Colonic mucosa (tissue), 4 donors: ENCODE results near the gene CCRL2. TPM values are rescaled to one million over a fixed set of nuclear protein-coding genes. Genes with fewer than 3 reads are reported as not detected.

Experiments
- DNase-seq: peaks from one replicate; pipeline ENCODE4 v3.0.0-alpha.2; 2020
- H3K27ac ChIP-seq: fragments of 200-600 bp; one replicate; pipeline ENCODE4 v1.8.0; 2021
- H3K27me3 ChIP-seq: fragments of 200-600 bp; one replicate; pipeline ENCODE4 v1.8.0; 2021
- H3K36me3 ChIP-seq: fragments of 200-600 bp; one replicate; pipeline ENCODE4 v1.8.0; 2021
- H3K4me1 ChIP-seq: fragments of 200-600 bp; one replicate; pipeline ENCODE4 v1.8.0; 2021; ENCODE audit warnings: mild to moderate bottlenecking
- H3K4me3 ChIP-seq: fragments of 200-600 bp; one replicate; pipeline ENCODE4 v1.8.0; 2021
- H3K9ac ChIP-seq, 2 donors: one replicate each; pipeline ENCODE4 v1.7.0; 2013; ENCODE audit warnings: control low read depth in 2 of 2, low read depth in 2 of 2, low read length in 2 of 2
- H3K9me3 ChIP-seq: fragments of 200-600 bp; one replicate; pipeline ENCODE4 v1.8.0; 2021
- CTCF ChIP-seq: fragments of 200-600 bp; IDR thresholded peaks from one replicate; pipeline ENCODE4 v1.8.0; 2022; ENCODE audit warnings: antibody characterized with exemption, mild to moderate bottlenecking
- intact Hi-C: fragments of 100-400 bp; cut with DNase I; formaldehyde crosslinking; loops from one replicate; pipeline ENCODE4 v1.14.1; 2022
- total RNA-seq, 2 donors: library from RNA; stranded (reverse); fragmentation: NEBNext Ultra II Directional in 1 of 2; extraction: Animal tissue kit (Norgen Biotek cat#: 25700) in 1 of 2; gene quantifications; one replicate each; pipeline ENCODE4 v1.2.1, GENCODE V29; 2021
- donor health status: healthy.
- donor health status: DM: no; HTN: no; CAD: no.
- donor health status: DM: no; HTN: no; CAD: no.

Gene CCRL2
- total RNA-seq, 2 donors from 2014 or later = 10.9 to 17.6 TPM

GRCh38 chr3:46408853-46409252, 1.8 kb downstream of the CCRL2 start:
- DNase-seq = no peak
- H3K9ac ChIP-seq = no peak overlapping the region
- no peaks in the 10 kb centered on the region for H3K36me3 ChIP-seq
- H3K27me3 ChIP-seq = no peaks in the 10 kb centered on the region
- H3K9me3 ChIP-seq = no peaks in the 10 kb centered on the region
- peaks cover 3% of the 10 kb centered on the region for H3K4me1 ChIP-seq
- H3K4me3 ChIP-seq = no peak overlapping the region
- H3K27ac ChIP-seq = no peak overlapping the region
- intact Hi-C loops = no loop called here
- no peak for TF ChIP-seq CTCF

GRCh38 chr3:46409739-46410489, 2.9 kb downstream of the CCRL2 start:
- Histone ChIP-seq H3K36me3 (no peaks in the 10 kb centered on the region), H3K4me1 (peaks cover 3% of the 10 kb centered on the region), H3K4me3 (no peak overlapping the region), H3K27me3 (no peaks in the 10 kb centered on the region), H3K9me3 (no peaks in the 10 kb centered on the region), H3K9ac (no peak overlapping the region), H3K27ac (no peak overlapping the region)
- intact Hi-C loops = no loop called here
- DNase-seq = no peak
- no peak for TF ChIP-seq CTCF

GRCh38 chr3:46410669-46411068, 3.6 kb downstream of the CCRL2 start:
- no peak for DNase-seq
- H3K27me3 ChIP-seq = no peaks in the 10 kb centered on the region
- H3K9ac ChIP-seq = no peak overlapping the region
- peaks cover 3% of the 10 kb centered on the region for H3K4me1 ChIP-seq
- H3K9me3 ChIP-seq = no peaks in the 10 kb centered on the region
- no peaks in the 10 kb centered on the region for H3K36me3 ChIP-seq
- no peak for TF ChIP-seq CTCF
- no peak overlapping the region for H3K4me3 ChIP-seq
- intact Hi-C loops = no loop called here
- H3K27ac ChIP-seq = no peak overlapping the region

- intact Hi-C loops = no loop called here
- Histone ChIP-seq H3K4me3 (no peak overlapping the region), H3K4me1 (peaks cover 3% of the 10 kb centered on the region), H3K36me3 (no peaks in the 10 kb centered on the region), H3K9me3 (no peaks in the 10 kb centered on the region), H3K27ac (no peak overlapping the region), H3K9ac (no peak overlapping the region), H3K27me3 (no peaks in the 10 kb centered on the region)
- no peak for DNase-seq
- TF ChIP-seq CTCF = no peak
Measured at GRCh38 chr3:46411271-46411670, 4.2 kb downstream of the CCRL2 start.

- H3K4me3 ChIP-seq = no peak overlapping the region
- H3K27ac ChIP-seq = no peak overlapping the region
- no peaks in the 10 kb centered on the region for H3K36me3 ChIP-seq
- H3K27me3 ChIP-seq = no peaks in the 10 kb centered on the region
- TF ChIP-seq CTCF = no peak
- intact Hi-C loops = no loop called here
- H3K9ac ChIP-seq = no peak overlapping the region
- DNase-seq = no peak
- H3K4me1 ChIP-seq = no peaks in the 10 kb centered on the region
- no peaks in the 10 kb centered on the region for H3K9me3 ChIP-seq
Measured at GRCh38 chr3:46412786-46413298, 5.8 kb downstream of the CCRL2 start.
